ENCODE measurements around the gene GRIK4.

Gene GRIK4

GRCh38 chr11:120527111-120527761 is 15.7 kb downstream of the GRIK4 start:
- no peak overlapping the region for H3K4me2 ChIP-seq (ENCODE audit: low read depth, low read length, poor library complexity, severe bottlenecking)
- no peaks in the 10 kb centered on the region for H3K27me3 ChIP-seq (ENCODE audit: insufficient read depth, low read length, poor library complexity, severe bottlenecking)
- H3K36me3 ChIP-seq (ENCODE audit: insufficient read depth, low read length): no peaks in the 10 kb centered on the region
- H3F3A ChIP-seq (ENCODE audit: low read depth): no peaks in the 10 kb centered on the region
- no peak overlapping the region for H3K4me3 ChIP-seq (ENCODE audit: low read length, poor library complexity, severe bottlenecking)
- H3K9me3 ChIP-seq (ENCODE audit: insufficient read depth, low read depth, low read length): no peaks in the 10 kb centered on the region
- no peaks in the 10 kb centered on the region for H4K20me1 ChIP-seq (ENCODE audit: insufficient read depth, low read length, poor library complexity, severe bottlenecking)
- H3K9ac ChIP-seq (ENCODE audit: low read depth, low read length, poor library complexity, severe bottlenecking): no peak overlapping the region
- H3K4me1 ChIP-seq (ENCODE audit: insufficient read depth, low read length, poor library complexity, severe bottlenecking): no peaks in the 10 kb centered on the region
- TF ChIP-seq EZH2phosphoT487 (IDR thresholded peaks at IDR 0.05; ENCODE audit: borderline replicate concordance): no peak
- no peak for TF ChIP-seq CTCF (conservative IDR thresholded peaks at IDR 0.05; ENCODE audit: low read length)
- no peaks in the 10 kb centered on the region for H3K79me2 ChIP-seq (ENCODE audit: insufficient read depth, low read length)
- no peaks in the 10 kb centered on the region for H3K9me2 ChIP-seq (replicated peaks; ENCODE audit: low read depth, low read length)
- H2AFZ ChIP-seq (ENCODE audit: low read length): no peak overlapping the region

GRCh38 chr11:120528749-120529148 is 17.2 kb downstream of the GRIK4 start:
- Histone ChIP-seq H3K9ac (ENCODE audit: low read depth, low read length, poor library complexity, severe bottlenecking) (no peak overlapping the region), H3K36me3 (ENCODE audit: insufficient read depth, low read length) (no peaks in the 10 kb centered on the region), H3K79me2 (ENCODE audit: insufficient read depth, low read length) (no peaks in the 10 kb centered on the region), H3K4me2 (ENCODE audit: low read depth, low read length, poor library complexity, severe bottlenecking) (no peak overlapping the region), H3K27me3 (ENCODE audit: insufficient read depth, low read length, poor library complexity, severe bottlenecking) (no peaks in the 10 kb centered on the region), H3K4me3 (ENCODE audit: low read length, poor library complexity, severe bottlenecking) (no peak overlapping the region), H2AFZ (ENCODE audit: low read length) (no peak overlapping the region), H3K9me2 (replicated peaks; ENCODE audit: low read depth, low read length) (no peaks in the 10 kb centered on the region), H3K9me3 (ENCODE audit: insufficient read depth, low read depth, low read length) (no peaks in the 10 kb centered on the region), H4K20me1 (ENCODE audit: insufficient read depth, low read length, poor library complexity, severe bottlenecking) (no peaks in the 10 kb centered on the region), H3F3A (ENCODE audit: low read depth) (no peaks in the 10 kb centered on the region), H3K4me1 (ENCODE audit: insufficient read depth, low read length, poor library complexity, severe bottlenecking) (no peaks in the 10 kb centered on the region)
- TF ChIP-seq EZH2phosphoT487 (IDR thresholded peaks at IDR 0.05; ENCODE audit: borderline replicate concordance) (no peak), CTCF (conservative IDR thresholded peaks at IDR 0.05; ENCODE audit: low read length) (no peak)

GRCh38 chr11:120529214-120529613 is 17.7 kb downstream of the GRIK4 start:
- H3K9me3 ChIP-seq (ENCODE audit: insufficient read depth, low read depth, low read length): no peaks in the 10 kb centered on the region
- no peaks in the 10 kb centered on the region for H3F3A ChIP-seq (ENCODE audit: low read depth)
- TF ChIP-seq EZH2phosphoT487 (IDR thresholded peaks at IDR 0.05; ENCODE audit: borderline replicate concordance) (no peak), CTCF (conservative IDR thresholded peaks at IDR 0.05; ENCODE audit: low read length) (no peak)
- no peaks in the 10 kb centered on the region for H3K27me3 ChIP-seq (ENCODE audit: insufficient read depth, low read length, poor library complexity, severe bottlenecking)
- H3K79me2 ChIP-seq (ENCODE audit: insufficient read depth, low read length): no peaks in the 10 kb centered on the region
- H3K9ac ChIP-seq (ENCODE audit: low read depth, low read length, poor library complexity, severe bottlenecking): no peak overlapping the region
- no peak overlapping the region for H3K4me3 ChIP-seq (ENCODE audit: low read length, poor library complexity, severe bottlenecking)
- no peak overlapping the region for H3K4me2 ChIP-seq (ENCODE audit: low read depth, low read length, poor library complexity, severe bottlenecking)
- no peaks in the 10 kb centered on the region for H4K20me1 ChIP-seq (ENCODE audit: insufficient read depth, low read length, poor library complexity, severe bottlenecking)
- H2AFZ ChIP-seq (ENCODE audit: low read length): no peak overlapping the region
- no peaks in the 10 kb centered on the region for H3K9me2 ChIP-seq (replicated peaks; ENCODE audit: low read depth, low read length)
- H3K4me1 ChIP-seq (ENCODE audit: insufficient read depth, low read length, poor library complexity, severe bottlenecking): no peaks in the 10 kb centered on the region
- no peaks in the 10 kb centered on the region for H3K36me3 ChIP-seq (ENCODE audit: insufficient read depth, low read length)
